NCI-H446 (cell line): Measurements from ENCODE around the gene POLR2C.
"Not testable (repeated sequence)": the region's sequence is repeated elsewhere in the genome, so short reads cannot be mapped to it uniquely, and the experiment has no call there.

Experiments
- DNase-seq, 2 experiments: peaks; one replicate each; lab custom pipeline; 2025; lab: John Stamatoyannopoulos, UW

The POLR2C gene

GRCh38 chr16:57479976-57480753 is 17.7 kb downstream of the POLR2C start:
- no peak for DNase-seq

DNA sequence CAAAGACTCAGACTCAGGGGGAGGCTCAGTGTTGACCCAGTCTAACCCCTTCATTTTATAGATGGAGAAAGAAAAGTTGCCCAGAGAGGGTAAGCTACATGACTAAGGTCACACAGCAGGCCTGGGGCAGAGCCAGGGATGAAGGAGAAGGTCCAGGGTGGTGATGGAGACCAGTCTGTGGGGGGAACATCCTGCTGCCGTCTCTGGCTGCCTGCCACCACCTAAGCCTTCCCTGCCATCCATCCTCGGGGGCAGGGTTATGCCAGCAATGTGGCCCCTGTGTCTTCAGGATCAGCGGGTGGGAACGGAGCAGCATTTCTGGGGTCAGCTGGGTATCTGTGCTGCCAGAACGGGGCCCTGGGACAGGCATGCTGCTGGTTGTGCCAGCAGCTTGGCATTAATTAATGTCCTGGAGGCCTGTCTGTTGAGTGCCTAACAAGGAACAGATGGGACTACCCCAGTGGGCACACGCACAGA is 18.3 kb downstream of the POLR2C start:
- peak in 1 of 2 experiments; percentile 28 for DNase-seq

DNA sequence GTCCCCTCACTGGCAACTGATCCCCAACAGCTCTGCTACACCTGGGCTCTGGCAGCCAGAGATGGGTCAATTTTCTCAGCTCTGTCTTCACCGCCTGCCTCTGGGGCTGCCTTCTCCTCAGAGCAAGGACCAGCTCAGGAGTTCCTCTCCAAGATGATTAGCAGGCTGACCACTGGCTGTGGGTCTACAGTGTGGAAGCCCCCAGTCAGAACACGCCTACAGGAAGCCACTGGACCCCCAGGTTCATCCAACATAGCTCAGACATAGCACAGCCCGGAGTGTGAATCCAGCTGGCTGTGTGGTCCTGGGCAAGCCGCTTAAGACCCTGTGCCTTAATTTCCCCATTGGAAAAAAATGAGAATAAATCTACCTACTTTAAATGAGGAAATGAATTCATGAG is 18.9 kb downstream of the POLR2C start:
- DNase-seq = no peak

DNA sequence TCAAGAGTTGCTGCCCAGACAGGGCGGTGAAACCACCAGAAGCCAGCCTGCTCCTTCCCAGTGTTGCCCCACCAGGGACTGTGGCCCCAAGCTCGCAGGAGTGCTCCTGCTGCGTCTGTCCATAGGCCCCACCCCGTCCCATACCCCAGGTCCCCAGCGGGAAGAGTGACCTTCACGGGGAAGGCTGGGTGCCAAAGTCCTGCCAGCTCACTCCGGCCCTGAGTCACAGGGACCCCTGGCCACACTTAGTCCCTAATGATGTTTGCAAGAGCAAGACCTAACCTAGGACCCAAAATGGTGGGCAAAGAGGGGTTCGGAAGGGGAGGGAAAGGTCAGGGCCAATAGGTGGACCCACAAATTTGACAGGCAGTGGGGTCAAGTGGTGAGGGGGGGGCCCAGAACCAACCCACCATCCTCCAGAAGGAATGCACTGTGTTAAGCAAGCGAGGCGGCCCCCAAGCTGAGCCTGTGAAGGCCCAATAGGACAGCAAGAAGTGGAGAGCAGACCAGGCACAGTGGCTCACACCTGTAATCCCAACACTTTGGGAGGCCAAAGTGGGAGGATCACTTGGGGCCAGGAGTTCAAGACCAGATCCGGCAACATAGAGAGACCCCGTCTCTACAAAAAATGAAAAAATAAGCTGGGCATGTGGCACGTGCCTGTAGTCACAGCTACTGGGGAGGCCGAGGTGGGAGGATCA is 20.5 kb downstream of the POLR2C start:
- no peak for DNase-seq

DNA sequence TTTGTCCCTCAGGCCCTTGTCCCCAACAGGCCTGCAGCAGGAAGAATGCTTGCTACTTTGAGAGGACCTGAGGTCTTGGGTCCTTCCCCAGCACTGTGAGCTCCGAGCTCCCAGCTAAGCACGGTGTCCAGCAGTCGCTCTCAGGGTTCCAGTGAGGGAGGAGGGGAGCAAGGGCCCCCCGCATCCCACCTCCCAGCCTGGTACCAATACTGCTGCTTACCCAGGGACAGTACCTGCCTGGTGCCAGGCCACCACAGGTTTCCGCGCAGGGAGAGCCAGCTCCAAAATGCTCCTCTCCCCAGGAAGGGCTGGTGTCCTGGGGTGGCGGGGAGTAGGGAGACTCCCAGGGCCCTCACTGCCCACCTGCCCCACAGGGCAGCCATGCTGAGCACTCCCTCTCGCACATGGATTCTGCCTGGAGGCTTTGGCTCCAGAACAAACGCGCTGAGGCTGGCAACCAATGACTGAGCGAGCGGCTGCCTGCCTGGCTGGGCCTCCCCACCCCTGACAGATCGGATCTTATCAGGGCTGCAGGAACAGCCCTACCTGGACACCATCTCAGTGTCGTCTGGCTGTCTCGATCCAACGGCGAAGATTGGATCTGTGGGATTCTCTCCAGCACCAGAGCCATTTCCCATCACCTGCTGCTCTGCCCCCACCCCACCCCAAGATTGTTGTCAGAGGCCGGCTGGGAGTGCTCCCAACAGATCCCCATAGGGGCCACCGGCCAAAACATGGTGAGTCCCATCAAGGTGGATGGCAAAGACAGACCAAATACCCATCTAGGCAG is 21.4 kb downstream of the POLR2C start:
- DNase-seq = no peak

GRCh38 chr16:57484515-57485005 is 22.1 kb downstream of the POLR2C start:
- DNase-seq = no peak

DNA sequence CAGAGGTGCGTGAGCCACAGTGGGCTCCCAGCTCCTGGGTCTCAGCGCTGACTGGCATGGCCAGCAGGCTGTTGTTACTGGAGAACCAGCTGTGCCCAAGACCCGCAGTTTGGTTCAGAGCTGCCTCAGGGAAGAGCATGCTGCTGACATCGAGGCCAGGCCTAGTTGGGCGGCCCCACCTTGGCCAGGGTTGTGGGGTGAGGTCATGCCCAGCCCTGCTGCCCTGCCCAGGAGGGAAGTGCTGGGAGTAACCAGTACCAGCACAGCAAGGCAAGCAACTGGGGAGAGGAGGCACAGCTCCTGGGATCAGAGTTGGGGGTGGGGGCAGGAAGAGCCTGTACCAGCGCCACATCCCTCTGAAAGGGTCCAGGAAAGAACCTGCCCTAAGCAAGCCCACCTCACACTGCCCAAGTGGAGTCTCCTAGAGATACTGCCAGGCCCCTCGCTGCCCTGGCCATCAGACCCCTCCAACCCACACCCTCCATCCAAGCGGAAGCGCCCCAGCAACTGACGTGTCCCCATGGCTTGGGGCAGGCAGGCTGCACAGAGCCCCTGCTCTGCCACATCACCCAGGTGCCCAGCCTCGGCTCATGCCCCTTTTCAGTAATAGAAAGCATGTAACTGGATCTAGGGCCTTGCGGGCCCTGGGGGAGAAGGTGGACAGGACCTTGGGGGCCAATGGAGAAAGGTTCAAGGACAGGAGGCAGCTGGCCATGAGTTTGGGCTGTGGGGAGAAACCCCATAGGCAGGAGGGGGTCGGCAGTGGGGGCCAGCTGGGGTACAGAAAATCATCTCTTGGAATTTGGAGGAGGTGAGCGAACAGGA is 22.8 kb downstream of the POLR2C start:
- no peak for DNase-seq

GRCh38 chr16:57485916-57486857 is 23.7 kb downstream of the POLR2C start, which contains the start of gene DOK4:
Gene DOK4, minus strand, starts transcription at chr16:57486493. Its CDS starts 6,986 bp downstream, at chr16:57479507.
- DNase-seq = peak in 1 of 2 experiments; percentile 51

- DNase-seq = no peak
These were observed 24.7 kb downstream of the POLR2C start for GRCh38 chr16:57486858-57487834.

DNA sequence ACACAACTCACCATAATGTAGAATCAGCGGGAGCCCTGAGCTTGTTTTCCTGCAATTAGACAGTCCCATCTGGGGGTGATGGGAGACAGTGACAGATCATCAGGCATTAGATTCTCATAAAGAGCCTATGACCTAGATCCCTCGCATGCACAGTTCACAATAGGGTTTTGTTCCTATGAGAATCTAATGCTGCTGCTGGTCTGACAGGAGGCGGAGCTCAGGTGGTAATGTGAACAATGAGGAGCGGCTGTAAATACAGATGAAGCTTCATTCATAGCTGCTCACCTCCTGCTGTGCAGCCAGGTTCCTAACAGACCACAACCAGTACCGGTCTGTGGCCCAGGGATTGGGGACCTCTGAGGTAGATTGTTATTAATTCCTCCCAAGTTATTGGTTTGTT is 26.8 kb downstream of the POLR2C start:
- DNase-seq = no peak

- no peak for DNase-seq
These were observed 31.3 kb downstream of the POLR2C start for GRCh38 chr16:57493767-57494166.

DNA sequence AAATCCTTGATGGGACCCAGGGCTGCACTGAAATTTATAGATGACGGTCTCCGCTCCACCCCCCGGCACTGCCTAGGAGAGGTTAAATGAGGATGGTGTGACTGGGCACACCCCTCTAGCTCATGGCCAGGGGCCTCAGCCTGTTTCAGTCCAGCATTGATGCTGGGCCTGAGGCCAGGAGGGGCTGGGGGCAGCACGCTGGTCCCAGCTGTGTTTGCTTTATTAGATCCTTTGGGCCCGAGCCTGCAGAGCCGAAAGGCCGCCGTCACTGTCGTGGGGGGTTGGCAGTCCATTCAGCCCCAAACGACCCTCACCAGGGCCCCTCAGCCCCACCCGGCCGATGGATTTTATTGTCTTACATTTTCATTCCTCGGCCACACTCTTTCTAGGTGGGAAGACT is 34.6 kb downstream of the POLR2C start:
- DNase-seq = no peak

- DNase-seq = no peak
These were observed 35.6 kb downstream of the POLR2C start for GRCh38 chr16:57498031-57498430.

DNA sequence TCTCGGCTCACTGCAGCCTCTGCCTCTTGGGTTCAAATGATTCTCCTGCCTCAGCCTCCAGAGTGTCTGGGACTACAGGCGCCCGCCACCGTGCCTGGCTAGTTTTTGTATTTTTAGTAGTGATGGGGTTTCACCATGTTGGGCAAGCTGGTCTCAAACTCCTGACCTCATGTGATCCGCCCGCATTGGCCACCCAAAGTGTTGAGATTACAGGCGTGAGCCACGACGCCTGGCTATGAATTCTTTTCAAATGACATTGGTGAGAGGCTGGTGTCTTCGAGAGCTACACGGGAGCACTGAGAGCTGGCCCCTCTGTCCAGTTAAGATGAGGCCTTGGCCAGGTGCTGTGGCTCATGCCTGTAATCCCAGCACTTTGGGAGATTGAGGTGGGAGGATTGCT is 37.5 kb downstream of the POLR2C start:
- not testable (repeated sequence) for DNase-seq

- DNase-seq = no peak
These were observed 38.2 kb downstream of the POLR2C start for GRCh38 chr16:57500578-57501111.

- no peak for DNase-seq
These were observed 39.0 kb downstream of the POLR2C start for GRCh38 chr16:57501492-57501891.

DNA sequence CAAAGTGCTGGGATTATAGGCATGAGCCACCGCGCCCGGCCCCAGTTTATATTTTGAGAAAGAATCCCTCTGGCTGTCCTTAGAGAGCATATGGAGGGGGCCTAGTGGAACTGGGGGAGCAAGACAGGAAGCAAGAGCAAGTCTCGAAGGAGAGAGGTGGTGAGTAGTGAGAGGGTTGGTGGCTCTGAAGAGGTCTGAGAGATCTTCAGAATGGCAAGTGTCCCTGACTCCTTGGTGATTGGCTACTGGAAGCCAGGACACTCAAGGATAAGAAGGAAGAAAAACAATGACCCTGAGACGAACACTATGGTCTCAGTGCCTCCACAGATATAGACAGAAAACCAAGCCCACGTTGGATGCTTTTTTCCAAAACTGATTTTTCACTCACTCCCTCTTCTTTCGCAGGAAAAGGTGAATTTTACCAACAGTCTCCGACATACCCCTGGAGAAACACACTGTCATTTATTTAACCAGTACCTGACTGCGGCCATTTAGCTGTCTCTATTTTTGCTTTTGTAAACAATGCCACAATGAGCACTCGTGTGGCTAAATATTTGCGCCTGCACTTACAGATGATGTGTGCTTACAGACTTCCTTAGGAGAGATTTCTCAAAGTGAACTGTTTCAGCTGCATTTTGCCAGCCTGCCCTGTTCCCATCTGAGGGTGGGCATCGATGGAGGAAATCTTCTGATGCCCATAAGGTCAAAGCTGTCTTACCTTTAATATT is 39.7 kb downstream of the POLR2C start:
- no peak for DNase-seq

- no peak for DNase-seq
These were observed 40.9 kb downstream of the POLR2C start for GRCh38 chr16:57503366-57503765.
